Esophagus squamous epithelium (tissue), 5 donors: ENCODE data around the gene CAMK2D. TPM values are rescaled to one million over a fixed set of nuclear protein-coding genes. Genes with fewer than 3 reads are reported as not detected.

Source experiments
- DNase-seq: peaks from one replicate; lab custom pipeline; 2025; lab: John Stamatoyannopoulos, UW
- H3K27ac ChIP-seq, 4 donors: fragments of 200-600 bp; sonication (generic); one replicate each; pipeline ENCODE4 v1.5.1; 2016 to 2019; ENCODE audit warnings: mild to moderate bottlenecking in 1 of 4
- H3K27me3 ChIP-seq, 4 donors: fragments of 200-600 bp; sonication (generic); 1 replicate in 3 of 4; 2 replicates in 1 of 4; pipeline versions ENCODE4 v1.5.1 to v1.6.0; 2017 to 2021; ENCODE audit warnings: antibody characterized with exemption in 1 of 4
- H3K36me3 ChIP-seq, 3 donors: fragments of 200-600 bp; sonication (generic); one replicate each; pipeline ENCODE4 v1.5.1; 2016 to 2019
- H3K4me1 ChIP-seq, 3 donors: fragments of 200-600 bp; sonication (generic); one replicate each; pipeline ENCODE4 v1.5.1; 2017 to 2019
- H3K4me3 ChIP-seq, 4 donors: fragments of 200-600 bp; sonication (generic); 1 replicate in 3 of 4; 2 replicates in 1 of 4; pipeline ENCODE4 v1.5.1; 2016 to 2019; ENCODE audit warnings: mild to moderate bottlenecking in 2 of 4, moderate library complexity in 1 of 4
- H3K9me3 ChIP-seq, 3 donors: fragments of 200-600 bp; sonication (generic); one replicate each; pipeline ENCODE4 v1.5.1; 2016 to 2019
- CTCF ChIP-seq, 6 experiments: fragments of 450-650 bp in 4 of 6; fragments of 200-600 bp in 2 of 6; sonication (generic) in 2 of 6; IDR thresholded peaks; one replicate each; pipeline ENCODE4 v1.5.1; 2016 to 2019; ENCODE audit warnings: antibody characterized with exemption in 6 of 6, mild to moderate bottlenecking in 4 of 6, moderate library complexity in 4 of 6
- POLR2A ChIP-seq, 4 donors: fragments of 450-650 bp; IDR thresholded peaks; one replicate each; pipeline ENCODE4 v1.6.1; 2017; ENCODE audit warnings: antibody characterized with exemption in 4 of 4, mild to moderate bottlenecking in 4 of 4, moderate library complexity in 3 of 4
- WGBS, 2 donors: methylation state at CpG; one replicate each; pipeline ENCODE4 v1.1.5; 2018; 5-methylcytosine and 5-hydroxymethylcytosine counted together
- intact Hi-C: fragments of 100-400 bp; cut with DNase I; formaldehyde crosslinking; loops from one replicate; pipeline ENCODE4 v1.15.0; 2022
- total RNA-seq, 4 donors: library from RNA; depleted of rRNA; stranded (reverse); fragments of >200 nt; gene quantifications; one replicate each; pipeline ENCODE4 v1.1.0, GENCODE V29; 2016
- donor health status: DM: yes; HTN: yes; CAD: no.

CAMK2D gene
- total RNA-seq, 4 donors from 2014 or later: 30.7 to 47.7 (median 38.2) TPM

GRCh38 chr4:113469926-113470325 lies 291.6 kb downstream of the CAMK2D start:
- H3K4me3 ChIP-seq: no peak overlapping the region
- WGBS, 2 donors: 92 to 100% methylated on average over 1 of the region's 1 CpG
- DNase-seq: no peak
- peak overlapping the region in 3 of 4 donors; percentile 88 to 89 (median 88) for H3K27ac ChIP-seq
- H3K36me3 ChIP-seq: peaks cover 0 to 10% (median 0%) of the 10 kb centered on the region in 3 donors
- intact Hi-C loops: no loop called here
- peaks cover 11 to 47% (median 16%) of the 10 kb centered on the region in 3 donors for H3K4me1 ChIP-seq
- H3K9me3 ChIP-seq: no peaks in the 10 kb centered on the region
- no peaks in the 10 kb centered on the region for H3K27me3 ChIP-seq
- TF ChIP-seq POLR2A (IDR thresholded peaks at IDR 0.05) (no peak), CTCF (IDR thresholded peaks at IDR 0.05) (no peak)

- WGBS, 2 donors: 92 to 96% methylated on average over 1 of the region's 1 CpG
- Histone ChIP-seq H3K4me3 (no peak overlapping the region), H3K27ac (peak overlapping the region; percentile 69 to 89 (median 88)), H3K36me3 (peaks cover 0 to 16% (median 0%) of the 10 kb centered on the region in 3 donors), H3K27me3 (no peaks in the 10 kb centered on the region), H3K9me3 (no peaks in the 10 kb centered on the region), H3K4me1 (peaks cover 11 to 44% (median 16%) of the 10 kb centered on the region in 3 donors)
- intact Hi-C loops: no loop called here
- no peak for DNase-seq
- TF ChIP-seq POLR2A (IDR thresholded peaks at IDR 0.05): no peak
- no peak for TF ChIP-seq CTCF (IDR thresholded peaks at IDR 0.05)
Observed at GRCh38 chr4:113469023-113469390, 292.5 kb downstream of the CAMK2D start.

- intact Hi-C loops: no loop called here
- Histone ChIP-seq H3K36me3 (peaks cover 0 to 19% (median 0%) of the 10 kb centered on the region in 3 donors), H3K4me1 (peaks cover 11 to 38% (median 16%) of the 10 kb centered on the region in 3 donors), H3K27me3 (no peaks in the 10 kb centered on the region), H3K9me3 (no peaks in the 10 kb centered on the region), H3K4me3 (peak overlapping the region in 3 of 4 donors; percentile 7 to 43 (median 15)), H3K27ac (peak overlapping the region; percentile 77 to 89 (median 88))
- 31 to 32% methylated on average over 5 to 8 of the region's 8 CpGs for WGBS, 2 donors
- no peak for TF ChIP-seq CTCF (IDR thresholded peaks at IDR 0.05)
- peak; percentile 1 for DNase-seq
Observed at GRCh38 chr4:113468165-113469022, 293.1 kb downstream of the CAMK2D start.

- no peak for DNase-seq
- peaks cover 0 to 23% (median 0%) of the 10 kb centered on the region in 3 donors for H3K36me3 ChIP-seq
Observed at GRCh38 chr4:113467581-113467980, 294.0 kb downstream of the CAMK2D start.

More at GRCh38 chr4:113467581-113467980, 294.0 kb downstream of the CAMK2D start:
- intact Hi-C loops: no loop called here
- H3K9me3 ChIP-seq: no peaks in the 10 kb centered on the region
- H3K27me3 ChIP-seq: no peaks in the 10 kb centered on the region
- TF ChIP-seq CTCF (IDR thresholded peaks at IDR 0.05) (no peak), POLR2A (IDR thresholded peaks at IDR 0.05) (no peak)
- WGBS, 2 donors: 26 to 33% methylated on average over 2 of the region's 2 CpGs
- peak overlapping the region; percentile 77 to 89 (median 88) for H3K27ac ChIP-seq
- peak overlapping the region in 3 of 4 donors; percentile 7 to 43 (median 15) for H3K4me3 ChIP-seq
- H3K4me1 ChIP-seq: peaks cover 11 to 33% (median 16%) of the 10 kb centered on the region in 3 donors
